Measurements from ENCODE around the gene STXBP6. TPM values are rescaled to one million over a fixed set of nuclear protein-coding genes. Genes with fewer than 3 reads are reported as not detected.

Gene STXBP6
- total and polyA plus RNA-seq, 2 of the 13 experiments (the other 11 are each of a cell fraction or from before 2014, with no cell fraction given), result 35.3 to 42.8 TPM

DNA sequence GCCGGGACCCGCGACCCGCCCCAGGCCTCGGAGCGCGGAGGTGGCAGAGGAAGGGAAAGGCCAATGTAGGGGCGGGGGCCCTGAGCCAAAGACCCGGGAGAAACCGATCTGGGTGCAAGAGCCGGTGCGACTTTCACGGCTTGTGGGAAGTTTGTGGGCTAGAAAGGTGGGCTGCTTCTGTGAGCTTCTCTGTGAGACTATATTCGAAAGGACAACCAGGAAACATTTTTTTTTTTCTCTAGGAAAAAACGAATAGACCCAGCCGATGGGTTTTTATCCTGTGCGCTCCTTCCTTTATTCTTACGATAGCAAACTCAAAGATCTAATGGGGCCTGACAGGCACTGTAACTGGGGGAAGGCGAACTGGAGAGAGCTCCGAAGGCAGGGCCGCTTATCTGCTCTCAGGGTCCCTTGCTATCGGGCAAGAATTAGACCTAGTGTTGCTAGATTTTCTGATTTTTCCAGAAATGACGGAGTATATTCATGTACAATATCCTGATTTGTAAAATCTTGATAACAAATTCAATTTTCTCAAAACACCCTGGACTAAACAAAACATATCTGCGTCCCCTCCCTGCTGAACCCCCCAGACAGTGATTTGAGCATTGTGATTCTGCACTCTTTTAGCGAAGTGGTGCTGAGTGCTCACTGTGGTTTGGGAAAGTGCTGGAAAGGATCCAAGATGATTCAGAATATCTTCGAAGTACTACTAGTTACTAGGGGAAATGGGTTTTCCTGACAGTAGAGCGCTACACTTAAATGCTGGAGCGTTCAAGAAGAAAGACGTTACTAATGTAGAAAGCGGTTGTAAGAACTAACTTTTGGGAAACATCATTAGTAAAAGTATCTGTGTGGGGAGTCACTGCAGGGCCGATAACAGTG lies 563 bp upstream of the STXBP6 start (continued):
- TF ChIP-seq, protein P1, sequence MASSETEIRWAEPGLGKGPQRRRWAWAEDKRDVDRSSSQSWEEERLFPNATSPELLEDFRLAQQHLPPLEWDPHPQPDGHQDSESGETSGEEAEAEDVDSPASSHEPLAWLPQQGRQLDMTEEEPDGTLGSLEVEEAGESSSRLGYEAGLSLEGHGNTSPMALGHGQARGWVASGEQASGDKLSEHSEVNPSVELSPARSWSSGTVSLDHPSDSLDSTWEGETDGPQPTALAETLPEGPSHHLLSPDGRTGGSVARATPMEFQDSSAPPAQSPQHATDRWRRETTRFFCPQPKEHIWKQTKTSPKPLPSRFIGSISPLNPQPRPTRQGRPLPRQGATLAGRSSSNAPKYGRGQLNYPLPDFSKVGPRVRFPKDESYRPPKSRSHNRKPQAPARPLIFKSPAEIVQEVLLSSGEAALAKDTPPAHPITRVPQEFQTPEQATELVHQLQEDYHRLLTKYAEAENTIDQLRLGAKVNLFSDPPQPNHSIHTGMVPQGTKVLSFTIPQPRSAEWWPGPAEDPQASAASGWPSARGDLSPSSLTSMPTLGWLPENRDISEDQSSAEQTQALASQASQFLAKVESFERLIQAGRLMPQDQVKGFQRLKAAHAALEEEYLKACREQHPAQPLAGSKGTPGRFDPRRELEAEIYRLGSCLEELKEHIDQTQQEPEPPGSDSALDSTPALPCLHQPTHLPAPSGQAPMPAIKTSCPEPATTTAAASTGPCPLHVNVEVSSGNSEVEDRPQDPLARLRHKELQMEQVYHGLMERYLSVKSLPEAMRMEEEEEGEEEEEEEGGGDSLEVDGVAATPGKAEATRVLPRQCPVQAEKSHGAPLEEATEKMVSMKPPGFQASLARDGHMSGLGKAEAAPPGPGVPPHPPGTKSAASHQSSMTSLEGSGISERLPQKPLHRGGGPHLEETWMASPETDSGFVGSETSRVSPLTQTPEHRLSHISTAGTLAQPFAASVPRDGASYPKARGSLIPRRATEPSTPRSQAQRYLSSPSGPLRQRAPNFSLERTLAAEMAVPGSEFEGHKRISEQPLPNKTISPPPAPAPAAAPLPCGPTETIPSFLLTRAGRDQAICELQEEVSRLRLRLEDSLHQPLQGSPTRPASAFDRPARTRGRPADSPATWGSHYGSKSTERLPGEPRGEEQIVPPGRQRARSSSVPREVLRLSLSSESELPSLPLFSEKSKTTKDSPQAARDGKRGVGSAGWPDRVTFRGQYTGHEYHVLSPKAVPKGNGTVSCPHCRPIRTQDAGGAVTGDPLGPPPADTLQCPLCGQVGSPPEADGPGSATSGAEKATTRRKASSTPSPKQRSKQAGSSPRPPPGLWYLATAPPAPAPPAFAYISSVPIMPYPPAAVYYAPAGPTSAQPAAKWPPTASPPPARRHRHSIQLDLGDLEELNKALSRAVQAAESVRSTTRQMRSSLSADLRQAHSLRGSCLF (CRISPR knock-in tag; IDR thresholded peaks at IDR 0.05; ENCODE audit: borderline replicate concordance), result no peak
- TF ChIP-seq MAFG (CRISPR knock-in tag; IDR thresholded peaks at IDR 0.05) (no peak), FLYWCH1 (CRISPR knock-in tag; IDR thresholded peaks at IDR 0.05) (no peak), REXO4 (CRISPR knock-in tag; IDR thresholded peaks at IDR 0.05; ENCODE audit: borderline replicate concordance) (no peak), ZNF121 (CRISPR knock-in tag; IDR thresholded peaks at IDR 0.05) (no peak), DMAP1 (CRISPR knock-in tag; IDR thresholded peaks at IDR 0.05) (0 out of 2 replicates have a peak, but pooled peaks have one; percentile 45), LCORL (IDR thresholded peaks at IDR 0.05) (no peak), LCORL (CRISPR knock-in tag; IDR thresholded peaks at IDR 0.05) (peak; percentile 71; the same call in 1 of the 2 replicates), DNMT1 (CRISPR knock-in tag; IDR thresholded peaks at IDR 0.05) (no peak), MEIS1 (CRISPR knock-in tag; IDR thresholded peaks at IDR 0.05; ENCODE audit: borderline replicate concordance) (no peak), IKZF4 (CRISPR knock-in tag; IDR thresholded peaks at IDR 0.05; ENCODE audit: borderline replicate concordance, low read depth, not compliant biosample characterization) (no peak), CREM (IDR thresholded peaks at IDR 0.05) (no peak), CREM (CRISPR knock-in tag; IDR thresholded peaks at IDR 0.05) (no peak), SRF (IDR thresholded peaks at IDR 0.05; ENCODE audit: low read depth, low read length) (no peak), ZBTB7B (CRISPR knock-in tag; IDR thresholded peaks at IDR 0.05) (no peak; the same call in 1 of the 2 replicates)
- TF ChIP-seq, protein P2, sequence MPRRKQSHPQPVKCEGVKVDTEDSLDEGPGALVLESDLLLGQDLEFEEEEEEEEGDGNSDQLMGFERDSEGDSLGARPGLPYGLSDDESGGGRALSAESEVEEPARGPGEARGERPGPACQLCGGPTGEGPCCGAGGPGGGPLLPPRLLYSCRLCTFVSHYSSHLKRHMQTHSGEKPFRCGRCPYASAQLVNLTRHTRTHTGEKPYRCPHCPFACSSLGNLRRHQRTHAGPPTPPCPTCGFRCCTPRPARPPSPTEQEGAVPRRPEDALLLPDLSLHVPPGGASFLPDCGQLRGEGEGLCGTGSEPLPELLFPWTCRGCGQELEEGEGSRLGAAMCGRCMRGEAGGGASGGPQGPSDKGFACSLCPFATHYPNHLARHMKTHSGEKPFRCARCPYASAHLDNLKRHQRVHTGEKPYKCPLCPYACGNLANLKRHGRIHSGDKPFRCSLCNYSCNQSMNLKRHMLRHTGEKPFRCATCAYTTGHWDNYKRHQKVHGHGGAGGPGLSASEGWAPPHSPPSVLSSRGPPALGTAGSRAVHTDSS (CRISPR knock-in tag; conservative IDR thresholded peaks at IDR 0.05), result no peak
- TF ChIP-seq, protein P3, sequence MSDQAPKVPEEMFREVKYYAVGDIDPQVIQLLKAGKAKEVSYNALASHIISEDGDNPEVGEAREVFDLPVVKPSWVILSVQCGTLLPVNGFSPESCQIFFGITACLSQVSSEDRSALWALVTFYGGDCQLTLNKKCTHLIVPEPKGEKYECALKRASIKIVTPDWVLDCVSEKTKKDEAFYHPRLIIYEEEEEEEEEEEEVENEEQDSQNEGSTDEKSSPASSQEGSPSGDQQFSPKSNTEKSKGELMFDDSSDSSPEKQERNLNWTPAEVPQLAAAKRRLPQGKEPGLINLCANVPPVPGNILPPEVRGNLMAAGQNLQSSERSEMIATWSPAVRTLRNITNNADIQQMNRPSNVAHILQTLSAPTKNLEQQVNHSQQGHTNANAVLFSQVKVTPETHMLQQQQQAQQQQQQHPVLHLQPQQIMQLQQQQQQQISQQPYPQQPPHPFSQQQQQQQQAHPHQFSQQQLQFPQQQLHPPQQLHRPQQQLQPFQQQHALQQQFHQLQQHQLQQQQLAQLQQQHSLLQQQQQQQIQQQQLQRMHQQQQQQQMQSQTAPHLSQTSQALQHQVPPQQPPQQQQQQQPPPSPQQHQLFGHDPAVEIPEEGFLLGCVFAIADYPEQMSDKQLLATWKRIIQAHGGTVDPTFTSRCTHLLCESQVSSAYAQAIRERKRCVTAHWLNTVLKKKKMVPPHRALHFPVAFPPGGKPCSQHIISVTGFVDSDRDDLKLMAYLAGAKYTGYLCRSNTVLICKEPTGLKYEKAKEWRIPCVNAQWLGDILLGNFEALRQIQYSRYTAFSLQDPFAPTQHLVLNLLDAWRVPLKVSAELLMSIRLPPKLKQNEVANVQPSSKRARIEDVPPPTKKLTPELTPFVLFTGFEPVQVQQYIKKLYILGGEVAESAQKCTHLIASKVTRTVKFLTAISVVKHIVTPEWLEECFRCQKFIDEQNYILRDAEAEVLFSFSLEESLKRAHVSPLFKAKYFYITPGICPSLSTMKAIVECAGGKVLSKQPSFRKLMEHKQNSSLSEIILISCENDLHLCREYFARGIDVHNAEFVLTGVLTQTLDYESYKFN (CRISPR knock-in tag; conservative IDR thresholded peaks at IDR 0.05), result peak; percentile 55; the same call in 1 of the 2 replicates
- TF ChIP-seq, protein P4, sequence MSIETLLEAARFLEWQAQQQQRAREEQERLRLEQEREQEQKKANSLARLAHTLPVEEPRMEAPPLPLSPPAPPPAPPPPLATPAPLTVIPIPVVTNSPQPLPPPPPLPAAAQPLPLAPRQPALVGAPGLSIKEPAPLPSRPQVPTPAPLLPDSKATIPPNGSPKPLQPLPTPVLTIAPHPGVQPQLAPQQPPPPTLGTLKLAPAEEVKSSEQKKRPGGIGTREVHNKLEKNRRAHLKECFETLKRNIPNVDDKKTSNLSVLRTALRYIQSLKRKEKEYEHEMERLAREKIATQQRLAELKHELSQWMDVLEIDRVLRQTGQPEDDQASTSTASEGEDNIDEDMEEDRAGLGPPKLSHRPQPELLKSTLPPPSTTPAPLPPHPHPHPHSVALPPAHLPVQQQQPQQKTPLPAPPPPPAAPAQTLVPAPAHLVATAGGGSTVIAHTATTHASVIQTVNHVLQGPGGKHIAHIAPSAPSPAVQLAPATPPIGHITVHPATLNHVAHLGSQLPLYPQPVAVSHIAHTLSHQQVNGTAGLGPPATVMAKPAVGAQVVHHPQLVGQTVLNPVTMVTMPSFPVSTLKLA (IDR thresholded peaks at IDR 0.05), result no peak

Measured in HepG2 (cell line).